Heart left ventricle (tissue), 16 donors: ENCODE measurements around the gene ISM1. TPM values are rescaled to one million over a fixed set of nuclear protein-coding genes. Genes with fewer than 3 reads are reported as not detected.

Experiments
- ATAC-seq, 4 donors: fragments of 200-7000 bp; cut with Tn5 transposase; one replicate each; pipeline ENCODE4 v1.9.1; 2020 to 2022; ENCODE audit warnings: moderate library complexity in 4 of 4, mild to moderate bottlenecking in 3 of 4, moderate number of reproducible peaks in 1 of 4
- DNase-seq, 5 donors: peaks; one replicate each; pipeline ENCODE4 v3.0.0-alpha.2; 2020
- H3K27ac ChIP-seq, 12 donors: fragments of 200-600 bp; sonication (generic) in 4 of 12; one replicate each; pipeline versions ENCODE4 v1.5.0 to v1.8.0; 2016 to 2022; ENCODE audit warnings: mild to moderate bottlenecking in 2 of 12
- H3K27me3 ChIP-seq, 9 donors: fragments of 200-600 bp; sonication (generic) in 2 of 9; one replicate each; pipeline versions ENCODE4 v1.5.1 to v1.8.0; 2016 to 2022; ENCODE audit warnings: mild to moderate bottlenecking in 3 of 9
- H3K36me3 ChIP-seq, 9 donors: fragments of 200-600 bp; sonication (generic) in 2 of 9; one replicate each; pipeline versions ENCODE4 v1.5.0 to v1.8.0; 2018 to 2022; ENCODE audit warnings: mild to moderate bottlenecking in 2 of 9
- H3K4me1 ChIP-seq, 12 donors: fragments of 200-600 bp; sonication (generic) in 4 of 12; one replicate each; pipeline versions ENCODE4 v1.5.0 to v1.8.0; 2016 to 2022; ENCODE audit warnings: mild to moderate bottlenecking in 3 of 12
- H3K4me3 ChIP-seq, 12 donors: fragments of 200-600 bp; sonication (generic) in 4 of 12; one replicate each; pipeline versions ENCODE4 v1.5.0 to v1.8.0; 2017 to 2022; ENCODE audit warnings: mild to moderate bottlenecking in 9 of 12, moderate library complexity in 4 of 12
- H3K9me3 ChIP-seq, 12 donors: fragments of 200-600 bp; sonication (generic) in 4 of 12; one replicate each; pipeline versions ENCODE4 v1.5.0 to v1.8.0; 2016 to 2022; ENCODE audit warnings: mild to moderate bottlenecking in 1 of 12
- CTCF ChIP-seq, 12 donors: fragments of 200-600 bp; sonication (generic) in 4 of 12; IDR thresholded peaks; one replicate each; pipeline versions ENCODE4 v1.5.0 to v1.8.0; 2018 to 2022; ENCODE audit warnings: antibody characterized with exemption in 12 of 12, mild to moderate bottlenecking in 5 of 12
- POLR2A ChIP-seq, 2 donors: fragments of 450-650 bp; IDR thresholded peaks; one replicate each; pipeline ENCODE4 v1.6.1; 2017; ENCODE audit warnings: antibody characterized with exemption in 2 of 2, mild to moderate bottlenecking in 2 of 2, moderate library complexity in 2 of 2
- WGBS, 4 donors: extraction: QIAGEN DNeasy Blood & Tissue Kit in 2 of 4; methylation state at CpG; one replicate each; pipeline versions ENCODE4 v1.1.5 to v1.1.7; 2013 to 2018; 5-methylcytosine and 5-hydroxymethylcytosine counted together
- intact Hi-C, 10 donors: fragments of 100-400 bp; cut with DNase I; formaldehyde crosslinking; loops; one replicate each; pipeline versions ENCODE4 v1.11.1 to v1.14.2; 2022
- polyA plus RNA-seq, 2 donors: library from polyadenylated mRNA; stranded (reverse); fragments of 200-250 nt; gene quantifications; one replicate each; pipeline ENCODE4 v1.2.3, GENCODE V29; 2013
- total RNA-seq, 9 donors: library from RNA; depleted of rRNA in 2 of 9; stranded (reverse); fragments of >200 nt in 2 of 9; fragmentation: NEBNext Ultra II Directional in 3 of 9; extraction: Animal tissue kit (Norgen Biotek cat#: 25700) in 3 of 9; gene quantifications; one replicate each; pipeline versions ENCODE4 v1.1.0 to v1.2.4, GENCODE V29; 2016 to 2023
- donor health status: ischemic (EF 13 %, LVEDD 7.1; RV severe dilation, severe dysfunction).
- donor health status: healthy with polysubstance abuse.
- donor health status: DM: no; HTN: yes; CAD: no.
- donor health status: DM: no; HTN: no; CAD: no.
- donor health status: ischemic (EF 25% LVEDD 6.9; RV normal size, moderate dysfunction).
- donor health status: ischemic (EF 25% LVEDD 5.7; RV mildly dilated, moderate dysfunction).
- donor health status: healthy.
- donor health status: DM: yes; HTN: yes; CAD: no.
- donor health status: ischemic (EF 35%, LVEDD 5.7; RV mildly dilated, moderate dysfunction).
- donor health status: nonischemic (EF 11% LVEDD 7.7; RV severe dilation, severe dysfunction).
- donor health status: DM: yes; HTN: yes; CAD: no.
- donor health status: PGD.
- donor health status: ischemic (EF 29% LVEDD 5.4; RV normal size, mild dysfunction).
- donor health status: nonischemic (EF 23%, LVEDD 6.1; RV moderate dilation, normal function).

ISM1 gene
- total and polyA plus RNA-seq, 11 donors = 0.46 to 2.9 (median 1.4) TPM

- intact Hi-C loops = no loop called here
- H3K36me3 ChIP-seq = no peaks in the 10 kb centered on the region
- peaks cover 0 to 19% (median 7%) of the 10 kb centered on the region in 12 donors for H3K4me1 ChIP-seq
- ATAC-seq (no peak), DNase-seq (no peak)
- no peak overlapping the region for H3K27ac ChIP-seq
- 38 to 54% (median 52%) methylated on average over 1 of the region's 1 CpG for WGBS, 4 donors
- TF ChIP-seq POLR2A (IDR thresholded peaks at IDR 0.05) (no peak), CTCF (IDR thresholded peaks at IDR 0.05) (no peak)
- peaks cover 0 to 6% (median 0%) of the 10 kb centered on the region in 12 donors for H3K9me3 ChIP-seq
- no peak overlapping the region for H3K4me3 ChIP-seq
- H3K27me3 ChIP-seq = peaks cover 8 to 47% (median 28%) of the 10 kb centered on the region in 9 donors
Observed at GRCh38 chr20:13216533-13216932, 4.5 kb upstream of the ISM1 start.

DNA sequence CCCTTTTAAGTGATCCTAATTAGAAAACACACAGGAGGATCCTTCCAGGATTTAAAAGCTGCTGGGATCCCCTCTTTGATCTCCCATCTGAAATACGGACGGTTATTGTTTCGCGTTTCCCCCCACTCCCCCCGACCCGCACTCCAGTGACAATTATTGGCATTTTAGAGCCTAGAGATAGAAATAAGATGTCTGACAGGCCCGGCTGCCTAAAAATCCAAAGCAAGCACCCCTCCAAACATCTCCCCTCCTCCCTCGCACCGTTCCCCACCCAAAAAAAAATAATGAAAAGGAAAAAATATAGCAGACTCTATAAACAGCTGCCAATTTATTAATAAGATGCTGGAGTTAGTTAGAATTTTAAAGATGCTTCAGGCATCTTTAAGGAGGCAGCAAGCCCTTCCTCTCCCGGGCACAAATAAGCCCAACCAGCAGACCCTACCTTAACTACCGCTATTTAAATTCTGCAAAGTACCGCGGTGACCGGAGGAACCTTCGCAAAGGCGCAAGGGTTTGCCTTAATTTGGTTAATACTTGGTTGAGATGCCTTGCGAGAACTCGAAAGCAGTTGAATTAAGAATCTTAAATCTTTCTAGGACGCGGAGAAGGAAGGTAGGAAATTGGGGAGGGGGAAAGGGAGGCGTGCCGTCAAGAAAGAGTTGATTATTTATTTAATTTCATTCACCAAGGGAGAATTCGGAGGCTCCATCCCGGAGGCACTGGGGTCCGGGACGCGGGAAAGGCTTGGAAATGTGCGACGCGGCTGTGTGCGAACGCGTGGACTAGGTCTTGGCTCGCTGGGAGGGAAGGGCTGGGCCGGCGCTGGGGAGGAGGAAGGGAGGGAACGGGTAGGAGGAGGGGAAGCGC lies 1.5 kb upstream of the ISM1 start:
- H3K9me3 ChIP-seq = no peaks in the 10 kb centered on the region
- peak overlapping the region; percentile 35 to 67 (median 58) for H3K4me3 ChIP-seq
- intact Hi-C loops = loop anchor here in 3 of 10 donors (5.0 kb wide), 2 partner anchors 43 to 53 kb away; no protein-coding TSS in a partner anchor
- ATAC-seq (no peak), DNase-seq (peak in 3 of 5 donors; percentile 50 to 71 (median 64))
- 13 to 19% (median 16%) methylated on average over 38 of the region's 38 CpGs for WGBS, 4 donors
- TF ChIP-seq POLR2A (IDR thresholded peaks at IDR 0.05) (no peak), CTCF (IDR thresholded peaks at IDR 0.05) (no peak)
- H3K27ac ChIP-seq = no peak overlapping the region
- no peaks in the 10 kb centered on the region for H3K36me3 ChIP-seq
- peaks cover 8 to 65% (median 41%) of the 10 kb centered on the region in 9 donors for H3K27me3 ChIP-seq
- peaks cover 0 to 28% (median 11%) of the 10 kb centered on the region in 12 donors for H3K4me1 ChIP-seq

DNA sequence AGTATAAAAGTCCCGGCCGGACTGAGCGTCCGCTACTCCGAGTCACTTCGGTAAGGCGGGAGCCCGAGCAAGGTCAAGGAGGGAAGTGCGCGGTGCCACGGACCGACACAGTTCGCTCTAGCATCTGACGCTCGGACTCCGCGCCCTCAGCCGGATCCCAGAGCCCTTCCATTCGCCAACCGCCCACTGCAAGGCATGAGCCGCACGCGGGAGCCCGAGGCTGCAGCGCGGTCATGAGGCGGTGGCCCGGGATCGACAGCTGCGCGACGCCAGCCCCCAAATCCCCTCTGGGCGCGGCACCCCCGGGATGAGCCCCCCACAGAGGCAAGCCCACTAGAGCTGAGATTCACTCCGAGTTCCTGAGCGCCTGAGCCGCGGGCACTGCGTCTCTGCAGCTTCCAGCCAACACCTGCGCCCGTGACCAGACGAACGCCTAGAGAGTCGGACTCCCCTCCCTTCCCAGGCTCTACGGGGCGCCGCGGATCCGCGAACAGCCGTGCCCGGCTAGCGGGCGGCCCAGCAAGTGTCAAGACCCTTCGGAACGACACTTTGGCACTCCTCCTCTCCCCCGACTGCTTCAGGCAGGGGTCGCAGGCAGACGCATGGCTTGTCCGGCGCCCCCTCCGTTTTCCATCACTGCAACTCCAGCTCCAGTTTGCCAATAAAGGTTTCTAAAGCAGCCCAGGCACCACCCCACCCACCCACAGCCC lies 725 bp upstream of the ISM1 start:
- WGBS, 4 donors = 0 to 4% (median 1%) methylated on average over 43 to 63 of the region's 63 CpGs
- Histone ChIP-seq H3K4me3 (peak overlapping the region; percentile 35 to 67 (median 58)), H3K27me3 (peaks cover 8 to 65% (median 41%) of the 10 kb centered on the region in 9 donors), H3K9me3 (no peaks in the 10 kb centered on the region), H3K4me1 (peaks cover 0 to 28% (median 11%) of the 10 kb centered on the region in 12 donors), H3K27ac (peak overlapping the region in 7 of 12 donors; percentile 5 to 53 (median 28)), H3K36me3 (no peaks in the 10 kb centered on the region)
- intact Hi-C loops = loop anchor here in 3 of 10 donors (5.0 kb wide), 2 partner anchors 42 to 52 kb away; no protein-coding TSS in a partner anchor
- DNase-seq (peak in 3 of 5 donors; percentile 17 to 70 (median 60)), ATAC-seq (peak; percentile 64 to 87 (median 66))
- no peak for TF ChIP-seq POLR2A (IDR thresholded peaks at IDR 0.05)
- TF ChIP-seq CTCF (IDR thresholded peaks at IDR 0.05) = no peak
